ENCODE data around the gene MIX23. TPM values are rescaled to one million over a fixed set of nuclear protein-coding genes. Genes with fewer than 3 reads are reported as not detected.

The MIX23 gene
- total and polyA plus RNA-seq, 10 donors = 18.4 to 32.9 (median 22.2) TPM

GRCh38 chr3:122355612-122356011 lies 27.4 kb downstream of the MIX23 start:
- Histone ChIP-seq H3K4me3 (no peak overlapping the region), H3K36me3 (peaks cover 0 to 22% (median 4%) of the 10 kb centered on the region in 6 donors), H3K27ac (no peak overlapping the region), H3K27me3 (replicated peaks in 1 of 7) (no peaks in the 10 kb centered on the region), H3K9me3 (no peaks in the 10 kb centered on the region), H3K4me1 (peaks cover 0 to 8% (median 0%) of the 10 kb centered on the region in 6 donors)
- TF ChIP-seq, protein P1, sequence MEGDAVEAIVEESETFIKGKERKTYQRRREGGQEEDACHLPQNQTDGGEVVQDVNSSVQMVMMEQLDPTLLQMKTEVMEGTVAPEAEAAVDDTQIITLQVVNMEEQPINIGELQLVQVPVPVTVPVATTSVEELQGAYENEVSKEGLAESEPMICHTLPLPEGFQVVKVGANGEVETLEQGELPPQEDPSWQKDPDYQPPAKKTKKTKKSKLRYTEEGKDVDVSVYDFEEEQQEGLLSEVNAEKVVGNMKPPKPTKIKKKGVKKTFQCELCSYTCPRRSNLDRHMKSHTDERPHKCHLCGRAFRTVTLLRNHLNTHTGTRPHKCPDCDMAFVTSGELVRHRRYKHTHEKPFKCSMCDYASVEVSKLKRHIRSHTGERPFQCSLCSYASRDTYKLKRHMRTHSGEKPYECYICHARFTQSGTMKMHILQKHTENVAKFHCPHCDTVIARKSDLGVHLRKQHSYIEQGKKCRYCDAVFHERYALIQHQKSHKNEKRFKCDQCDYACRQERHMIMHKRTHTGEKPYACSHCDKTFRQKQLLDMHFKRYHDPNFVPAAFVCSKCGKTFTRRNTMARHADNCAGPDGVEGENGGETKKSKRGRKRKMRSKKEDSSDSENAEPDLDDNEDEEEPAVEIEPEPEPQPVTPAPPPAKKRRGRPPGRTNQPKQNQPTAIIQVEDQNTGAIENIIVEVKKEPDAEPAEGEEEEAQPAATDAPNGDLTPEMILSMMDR (IDR thresholded peaks at IDR 0.05 in 8 of 11, conservative IDR thresholded peaks at IDR 0.05 in 3 of 11) = no peak
- no peak for TF ChIP-seq POLR2AphosphoS5 (IDR thresholded peaks at IDR 0.05)
- no peak for TF ChIP-seq POLR2A (IDR thresholded peaks at IDR 0.05)
- no peak for DNase-seq
- 34 to 64% (median 43%) methylated on average over 4 of the region's 4 CpGs for WGBS, 5 donors
- intact Hi-C loops (cut with DNase I; ENCODE audit: low total_unique reads) = no loop called here

GRCh38 chr3:122353893-122354401 lies 29.1 kb downstream of the MIX23 start:
- Histone ChIP-seq H3K9me3 (no peaks in the 10 kb centered on the region), H3K36me3 (peaks cover 0 to 17% (median 4%) of the 10 kb centered on the region in 6 donors), H3K4me1 (peaks cover 0 to 8% (median 0%) of the 10 kb centered on the region in 6 donors), H3K27me3 (replicated peaks in 1 of 7) (no peaks in the 10 kb centered on the region), H3K4me3 (no peak overlapping the region), H3K27ac (no peak overlapping the region)
- intact Hi-C loops (cut with DNase I; ENCODE audit: low total_unique reads) = no loop called here
- no peak for TF ChIP-seq POLR2AphosphoS5 (IDR thresholded peaks at IDR 0.05)
- TF ChIP-seq, protein P1 (IDR thresholded peaks at IDR 0.05 in 8 of 11, conservative IDR thresholded peaks at IDR 0.05 in 3 of 11) = no peak
- no peak for TF ChIP-seq POLR2A (IDR thresholded peaks at IDR 0.05)
- no peak for DNase-seq
- WGBS, 5 donors = 78 to 96% (median 83%) methylated on average over 1 of the region's 1 CpG

- no peak for TF ChIP-seq POLR2A (IDR thresholded peaks at IDR 0.05)
- TF ChIP-seq, protein P1 (IDR thresholded peaks at IDR 0.05 in 8 of 11, conservative IDR thresholded peaks at IDR 0.05 in 3 of 11) = no peak
- no peak for TF ChIP-seq POLR2AphosphoS5 (IDR thresholded peaks at IDR 0.05)
- Histone ChIP-seq H3K4me3 (no peak overlapping the region), H3K9me3 (no peaks in the 10 kb centered on the region), H3K27ac (no peak overlapping the region), H3K4me1 (peaks cover 0 to 8% (median 0%) of the 10 kb centered on the region in 6 donors), H3K36me3 (peaks cover 0 to 10% (median under 1%) of the 10 kb centered on the region in 6 donors), H3K27me3 (replicated peaks in 1 of 7) (no peaks in the 10 kb centered on the region)
- DNase-seq = no peak
- intact Hi-C loops (cut with DNase I; ENCODE audit: low total_unique reads) = no loop called here
- 63 to 88% (median 76%) methylated on average over 2 of the region's 2 CpGs for WGBS, 5 donors
Observed at GRCh38 chr3:122353215-122353614, 29.8 kb downstream of the MIX23 start.

- Histone ChIP-seq H3K4me1 (peaks cover 0 to 8% (median 0%) of the 10 kb centered on the region in 6 donors), H3K4me3 (no peak overlapping the region), H3K27me3 (replicated peaks in 1 of 7) (no peaks in the 10 kb centered on the region), H3K9me3 (peaks cover 0 to 6% (median 0%) of the 10 kb centered on the region in 8 donors), H3K36me3 (no peaks in the 10 kb centered on the region), H3K27ac (no peak overlapping the region)
- intact Hi-C loops (cut with DNase I; ENCODE audit: low total_unique reads) = no loop called here
- TF ChIP-seq POLR2AphosphoS5 (IDR thresholded peaks at IDR 0.05) (no peak), POLR2A (IDR thresholded peaks at IDR 0.05) (no peak)
- TF ChIP-seq, protein P1 (IDR thresholded peaks at IDR 0.05 in 8 of 11, conservative IDR thresholded peaks at IDR 0.05 in 3 of 11) = no peak
- no peak for DNase-seq
- 92 to 100% (median 96%) methylated on average over 4 of the region's 4 CpGs for WGBS, 5 donors
Observed at GRCh38 chr3:122351612-122352011, 31.4 kb downstream of the MIX23 start.

Measured in spleen (tissue), 11 donors.